ENCODE data around the gene TBC1D22A.

- no peak for TF ChIP-seq EP300 (IDR thresholded peaks at IDR 0.05; ENCODE audit: low read length)
- TF ChIP-seq REST (IDR thresholded peaks at IDR 0.05; ENCODE audit: borderline replicate concordance) = no peak
- TF ChIP-seq REST (CRISPR knock-in tag; IDR thresholded peaks at IDR 0.05; ENCODE audit: low read depth) = no peak
- TF ChIP-seq NFIX (CRISPR knock-in tag; IDR thresholded peaks at IDR 0.05; ENCODE audit: low read depth) = no peak
Observed at GRCh38 chr22:46815896-46816731, 53.7 kb downstream of the TBC1D22A start.

Measured in K562 (cell line).